GM12801 (cell line): Measurements from ENCODE around the gene ZNF618.

Source experiments
- TF ChIP-seq, protein P1 (sequence below): IDR thresholded peaks from one replicate; pipeline ENCODE4 v1.5.1; 2011; ENCODE audit warnings: control low read depth; ENCODE audit not compliant: insufficient read length; ENCODE audit errors: extremely low read depth

ZNF618 gene

DNA sequence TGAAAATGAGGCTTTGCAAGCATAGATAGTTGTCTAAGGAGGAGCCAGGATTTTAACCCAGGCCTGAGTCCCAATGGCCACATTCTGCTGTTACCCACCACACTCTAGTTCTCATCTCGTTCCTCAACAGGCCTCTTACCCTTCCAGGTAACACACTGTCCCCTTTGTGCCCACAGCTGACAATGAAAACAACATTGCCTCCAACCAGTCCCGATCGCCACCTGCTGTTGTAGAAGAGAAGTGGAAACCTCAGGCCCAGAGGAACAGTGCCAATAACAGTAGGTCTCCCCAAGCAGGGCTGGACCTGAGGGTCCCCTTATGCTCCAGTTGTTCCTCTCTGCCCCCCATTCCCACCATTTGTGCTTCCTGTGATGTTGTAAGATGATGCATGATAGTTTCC is 171.6 kb downstream of the ZNF618 start:
- TF ChIP-seq, protein P1, sequence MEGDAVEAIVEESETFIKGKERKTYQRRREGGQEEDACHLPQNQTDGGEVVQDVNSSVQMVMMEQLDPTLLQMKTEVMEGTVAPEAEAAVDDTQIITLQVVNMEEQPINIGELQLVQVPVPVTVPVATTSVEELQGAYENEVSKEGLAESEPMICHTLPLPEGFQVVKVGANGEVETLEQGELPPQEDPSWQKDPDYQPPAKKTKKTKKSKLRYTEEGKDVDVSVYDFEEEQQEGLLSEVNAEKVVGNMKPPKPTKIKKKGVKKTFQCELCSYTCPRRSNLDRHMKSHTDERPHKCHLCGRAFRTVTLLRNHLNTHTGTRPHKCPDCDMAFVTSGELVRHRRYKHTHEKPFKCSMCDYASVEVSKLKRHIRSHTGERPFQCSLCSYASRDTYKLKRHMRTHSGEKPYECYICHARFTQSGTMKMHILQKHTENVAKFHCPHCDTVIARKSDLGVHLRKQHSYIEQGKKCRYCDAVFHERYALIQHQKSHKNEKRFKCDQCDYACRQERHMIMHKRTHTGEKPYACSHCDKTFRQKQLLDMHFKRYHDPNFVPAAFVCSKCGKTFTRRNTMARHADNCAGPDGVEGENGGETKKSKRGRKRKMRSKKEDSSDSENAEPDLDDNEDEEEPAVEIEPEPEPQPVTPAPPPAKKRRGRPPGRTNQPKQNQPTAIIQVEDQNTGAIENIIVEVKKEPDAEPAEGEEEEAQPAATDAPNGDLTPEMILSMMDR: no peak

DNA sequence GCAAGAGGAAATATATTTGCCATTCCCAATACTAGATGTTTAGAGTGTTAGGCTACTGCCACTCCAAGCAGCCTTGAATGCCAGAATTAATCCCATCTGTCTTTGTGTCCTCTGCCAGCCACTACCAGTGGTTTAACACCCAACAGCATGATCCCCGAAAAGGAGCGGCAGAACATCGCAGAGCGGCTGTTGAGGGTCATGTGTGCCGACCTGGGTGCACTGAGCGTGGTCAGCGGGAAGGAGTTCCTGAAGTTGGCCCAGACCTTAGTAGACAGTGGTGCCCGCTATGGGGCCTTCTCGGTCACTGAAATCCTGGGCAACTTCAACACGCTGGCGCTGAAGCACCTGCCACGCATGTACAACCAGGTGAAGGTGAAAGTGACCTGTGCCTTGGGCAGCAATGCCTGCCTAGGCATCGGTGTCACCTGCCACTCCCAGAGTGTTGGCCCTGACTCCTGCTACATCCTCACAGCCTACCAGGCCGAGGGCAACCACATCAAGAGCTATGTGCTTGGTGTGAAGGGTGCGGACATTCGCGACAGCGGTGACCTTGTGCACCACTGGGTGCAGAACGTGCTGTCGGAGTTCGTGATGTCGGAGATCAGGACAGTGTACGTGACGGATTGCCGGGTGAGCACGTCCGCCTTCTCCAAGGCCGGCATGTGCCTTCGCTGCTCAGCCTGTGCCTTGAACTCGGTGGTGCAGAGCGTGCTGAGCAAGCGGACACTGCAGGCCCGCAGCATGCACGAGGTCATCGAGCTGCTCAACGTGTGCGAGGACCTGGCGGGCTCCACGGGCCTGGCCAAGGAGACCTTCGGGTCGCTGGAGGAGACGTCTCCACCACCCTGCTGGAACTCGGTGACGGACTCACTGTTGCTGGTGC is 172.7 kb downstream of the ZNF618 start:
- TF ChIP-seq, protein P1: no peak

DNA sequence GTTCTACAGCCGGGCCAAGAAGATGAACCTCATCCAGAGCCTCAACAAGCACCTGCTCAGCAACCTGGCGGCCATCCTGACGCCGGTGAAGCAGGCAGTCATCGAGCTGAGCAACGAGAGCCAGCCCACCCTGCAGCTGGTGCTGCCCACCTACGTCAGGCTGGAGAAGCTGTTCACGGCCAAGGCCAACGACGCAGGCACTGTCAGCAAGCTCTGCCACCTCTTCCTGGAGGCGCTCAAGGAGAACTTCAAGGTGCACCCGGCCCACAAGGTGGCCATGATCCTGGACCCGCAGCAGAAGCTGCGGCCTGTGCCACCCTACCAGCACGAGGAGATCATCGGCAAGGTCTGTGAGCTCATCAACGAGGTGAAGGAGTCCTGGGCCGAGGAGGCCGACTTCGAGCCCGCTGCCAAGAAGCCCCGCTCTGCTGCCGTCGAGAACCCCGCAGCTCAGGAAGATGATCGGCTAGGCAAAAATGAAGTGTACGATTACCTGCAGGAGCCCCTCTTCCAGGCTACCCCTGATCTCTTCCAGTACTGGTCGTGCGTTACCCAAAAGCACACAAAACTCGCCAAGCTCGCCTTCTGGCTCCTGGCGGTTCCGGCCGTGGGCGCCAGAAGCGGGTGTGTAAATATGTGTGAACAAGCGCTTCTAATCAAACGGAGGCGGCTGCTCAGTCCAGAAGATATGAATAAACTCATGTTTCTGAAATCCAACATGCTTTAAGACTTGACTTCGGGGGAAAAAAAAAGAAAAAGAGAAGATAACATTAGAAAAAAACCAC is 173.5 kb downstream of the ZNF618 start:
- TF ChIP-seq, protein P1: no peak

GRCh38 chr9:114050226-114050568 is 174.1 kb downstream of the ZNF618 start:
- TF ChIP-seq, protein P1: no peak

DNA sequence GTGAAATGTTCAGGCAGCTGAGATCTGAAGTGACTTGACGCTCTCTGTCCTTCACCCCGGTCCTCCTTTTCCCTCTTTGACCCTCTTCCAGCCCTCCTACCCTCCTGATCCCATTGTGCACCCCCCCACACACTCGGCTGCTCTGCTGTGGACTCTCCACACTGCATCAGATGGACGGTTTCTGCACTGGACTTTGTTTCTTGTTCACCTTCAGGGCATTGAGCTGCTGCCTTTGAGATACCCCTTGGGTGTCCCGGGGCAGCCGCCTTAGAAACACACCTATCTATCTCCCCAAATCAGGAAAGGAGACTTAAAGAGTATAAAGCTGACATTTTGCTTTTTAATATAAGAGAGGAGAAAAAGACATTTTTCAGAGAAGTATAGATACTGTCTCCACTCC is 174.5 kb downstream of the ZNF618 start:
- TF ChIP-seq, protein P1: no peak

- TF ChIP-seq, protein P1: no peak
These were observed 175.2 kb downstream of the ZNF618 start for GRCh38 chr9:114051281-114051680.

DNA sequence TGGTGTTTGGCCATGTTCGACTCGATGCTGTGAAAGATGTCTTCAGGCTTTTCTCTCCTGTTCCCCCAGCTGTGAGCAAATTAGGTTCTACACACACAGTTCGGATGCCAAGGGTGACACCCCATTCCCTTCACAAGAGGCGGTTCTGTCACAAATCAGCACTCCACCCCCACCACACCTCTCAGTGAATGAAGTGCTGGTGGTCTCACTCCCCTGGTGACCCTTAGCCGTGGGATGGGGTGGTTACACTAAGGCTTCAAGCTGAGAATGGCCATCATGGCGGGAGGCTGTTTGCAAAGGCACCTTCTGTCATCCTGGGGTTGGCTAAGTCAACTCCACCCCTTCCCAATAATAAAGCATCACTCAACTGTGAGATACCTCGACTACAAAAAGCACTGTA is 175.6 kb downstream of the ZNF618 start:
- TF ChIP-seq, protein P1: no peak
